ENCODE measurements around the gene COMMD1. TPM values are rescaled to one million over a fixed set of nuclear protein-coding genes. Genes with fewer than 3 reads are reported as not detected.
"Not testable (repeated sequence)": the region's sequence is repeated elsewhere in the genome, so short reads cannot be mapped to it uniquely, and the experiment has no call there.

COMMD1 gene
- total and polyA plus RNA-seq, 2 donors (not counting 1 experiment from before 2014, with no cell fraction given) = 38.6 to 49.3 TPM

GRCh38 chr2:61952288-61952687, 46.8 kb downstream of the COMMD1 start:
- no peaks in the 10 kb centered on the region for H3K27me3 ChIP-seq (ENCODE audit: control insufficient read depth, insufficient read depth, low read length)
- H3K4me2 ChIP-seq (ENCODE audit: extremely low read depth, insufficient read depth, low read length) = no peak overlapping the region
- H3K9ac ChIP-seq (ENCODE audit: insufficient read depth, low read length) = no peak overlapping the region
- H2AFZ ChIP-seq (ENCODE audit: low read length) = no peak overlapping the region
- no peaks in the 10 kb centered on the region for H3K36me3 ChIP-seq (ENCODE audit: control insufficient read depth, insufficient read depth, low read length)
- no peaks in the 10 kb centered on the region for H4K20me1 ChIP-seq (ENCODE audit: control insufficient read depth, extremely low read depth, insufficient read depth, low read length)
- H3K4me3 ChIP-seq (replicated peaks in 1 of 4; ENCODE audit: control extremely low read depth in 1 of 4, insufficient read depth in 1 of 4, low read depth in 3 of 4, low read length in 4 of 4) = no peak overlapping the region
- H3K79me2 ChIP-seq (ENCODE audit: control insufficient read depth, insufficient read depth, low read length) = no peaks in the 10 kb centered on the region
- TF ChIP-seq CTCF (conservative IDR thresholded peaks at IDR 0.05 in 1 of 2, IDR thresholded peaks at IDR 0.05 in 1 of 2; ENCODE audit: low read depth in 1 of 2, low read length in 2 of 2) (no peak), EZH2 (IDR thresholded peaks at IDR 0.05; ENCODE audit: low read length, missing control alignments) (no peak)
- DNase-seq (ENCODE audit: low read depth in 2 of 2) = peak in 1 of 2 donors; percentile 47
- no peaks in the 10 kb centered on the region for H3K4me1 ChIP-seq (ENCODE audit: control insufficient read depth, extremely low read depth, insufficient read depth, low read length)
- no peaks in the 10 kb centered on the region for H3K9me3 ChIP-seq (ENCODE audit: control insufficient read depth, insufficient read depth, low read depth, low read length)
- no peak overlapping the region for H3K27ac ChIP-seq (ENCODE audit: insufficient read depth, low read length)

GRCh38 chr2:61954856-61955255, 49.4 kb downstream of the COMMD1 start:
- not testable (repeated sequence) for H3K36me3 ChIP-seq (ENCODE audit: control insufficient read depth, insufficient read depth, low read length); H3K4me3 ChIP-seq (replicated peaks in 1 of 4; ENCODE audit: control extremely low read depth in 1 of 4, insufficient read depth in 1 of 4, low read depth in 3 of 4, low read length in 4 of 4); H3K27ac ChIP-seq (ENCODE audit: insufficient read depth, low read length); DNase-seq (ENCODE audit: low read depth in 2 of 2); H3K9ac ChIP-seq (ENCODE audit: insufficient read depth, low read length); H3K9me3 ChIP-seq (ENCODE audit: control insufficient read depth, insufficient read depth, low read depth, low read length); H3K79me2 ChIP-seq (ENCODE audit: control insufficient read depth, insufficient read depth, low read length); H3K4me1 ChIP-seq (ENCODE audit: control insufficient read depth, extremely low read depth, insufficient read depth, low read length); H3K27me3 ChIP-seq (ENCODE audit: control insufficient read depth, insufficient read depth, low read length); H4K20me1 ChIP-seq (ENCODE audit: control insufficient read depth, extremely low read depth, insufficient read depth, low read length); H2AFZ ChIP-seq (ENCODE audit: low read length); H3K4me2 ChIP-seq (ENCODE audit: extremely low read depth, insufficient read depth, low read length)

- no peak overlapping the region for H3K9ac ChIP-seq (ENCODE audit: insufficient read depth, low read length)
- H3K27me3 ChIP-seq (ENCODE audit: control insufficient read depth, insufficient read depth, low read length) = no peaks in the 10 kb centered on the region
- H3K36me3 ChIP-seq (ENCODE audit: control insufficient read depth, insufficient read depth, low read length) = no peaks in the 10 kb centered on the region
- no peak for TF ChIP-seq CTCF (conservative IDR thresholded peaks at IDR 0.05 in 1 of 2, IDR thresholded peaks at IDR 0.05 in 1 of 2; ENCODE audit: low read depth in 1 of 2, low read length in 2 of 2)
- TF ChIP-seq EZH2 (IDR thresholded peaks at IDR 0.05; ENCODE audit: low read length, missing control alignments) = no peak
- H3K9me3 ChIP-seq (ENCODE audit: control insufficient read depth, insufficient read depth, low read depth, low read length) = no peaks in the 10 kb centered on the region
- H4K20me1 ChIP-seq (ENCODE audit: control insufficient read depth, extremely low read depth, insufficient read depth, low read length) = no peaks in the 10 kb centered on the region
- H3K27ac ChIP-seq (ENCODE audit: insufficient read depth, low read length) = no peak overlapping the region
- no peak overlapping the region for H2AFZ ChIP-seq (ENCODE audit: low read length)
- H3K79me2 ChIP-seq (ENCODE audit: control insufficient read depth, insufficient read depth, low read length) = no peaks in the 10 kb centered on the region
- H3K4me1 ChIP-seq (ENCODE audit: control insufficient read depth, extremely low read depth, insufficient read depth, low read length) = peaks cover 2% of the 10 kb centered on the region
- DNase-seq (ENCODE audit: low read depth in 2 of 2) = peak in 1 of 2 donors; percentile 20
- H3K4me3 ChIP-seq (replicated peaks in 1 of 4; ENCODE audit: control extremely low read depth in 1 of 4, insufficient read depth in 1 of 4, low read depth in 3 of 4, low read length in 4 of 4) = no peak overlapping the region
- H3K4me2 ChIP-seq (ENCODE audit: extremely low read depth, insufficient read depth, low read length) = no peak overlapping the region
These were observed 54.2 kb downstream of the COMMD1 start for GRCh38 chr2:61959381-61960293.
